ENCODE measurements around the gene MAD2L1BP. TPM values are rescaled to one million over a fixed set of nuclear protein-coding genes. Genes with fewer than 3 reads are reported as not detected.
A peak's percentile ranks its signal among the peaks of the same experiment; 100 is the strongest.
"Not testable (repeated sequence)": the region's sequence is repeated elsewhere in the genome, so short reads cannot be mapped to it uniquely, and the experiment has no call there.

Gene MAD2L1BP
- total RNA-seq, 2 donors from 2014 or later: 14.8 to 17.4 TPM

DNA sequence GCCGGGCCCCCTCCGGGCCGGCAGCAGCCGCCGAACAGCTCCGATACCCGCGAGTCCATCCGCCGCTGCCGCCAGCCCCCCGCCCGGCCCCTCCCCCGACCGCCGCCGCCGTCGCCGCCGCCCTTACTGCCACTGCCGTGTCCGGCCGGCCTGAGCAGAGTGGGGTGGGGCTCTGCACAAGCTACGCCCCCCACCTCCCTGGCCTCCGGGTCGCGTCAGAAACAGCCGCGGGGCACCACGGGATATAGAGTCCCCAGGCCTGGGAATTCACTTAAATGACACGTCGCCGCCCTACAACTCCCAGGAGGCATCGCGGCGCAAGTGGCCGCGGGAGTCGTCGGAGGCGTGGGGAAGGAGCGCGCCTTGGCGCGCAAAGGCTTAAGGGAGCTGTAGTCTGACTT is 6.5 kb upstream of the MAD2L1BP start, which contains the start of gene GTPBP2:
Gene GTPBP2, minus strand, starts transcription at position 161 of the 401 bp plus-strand sequence. Its CDS starts 102 bp downstream, at position 59.
- WGBS, 2 donors: 0% methylated on average over 7 to 44 of the region's 46 CpGs
- intact Hi-C loops (cut with DNase I): no loop called here
- no peak for TF ChIP-seq POLR2A (IDR thresholded peaks at IDR 0.05)
- TF ChIP-seq, protein P1, sequence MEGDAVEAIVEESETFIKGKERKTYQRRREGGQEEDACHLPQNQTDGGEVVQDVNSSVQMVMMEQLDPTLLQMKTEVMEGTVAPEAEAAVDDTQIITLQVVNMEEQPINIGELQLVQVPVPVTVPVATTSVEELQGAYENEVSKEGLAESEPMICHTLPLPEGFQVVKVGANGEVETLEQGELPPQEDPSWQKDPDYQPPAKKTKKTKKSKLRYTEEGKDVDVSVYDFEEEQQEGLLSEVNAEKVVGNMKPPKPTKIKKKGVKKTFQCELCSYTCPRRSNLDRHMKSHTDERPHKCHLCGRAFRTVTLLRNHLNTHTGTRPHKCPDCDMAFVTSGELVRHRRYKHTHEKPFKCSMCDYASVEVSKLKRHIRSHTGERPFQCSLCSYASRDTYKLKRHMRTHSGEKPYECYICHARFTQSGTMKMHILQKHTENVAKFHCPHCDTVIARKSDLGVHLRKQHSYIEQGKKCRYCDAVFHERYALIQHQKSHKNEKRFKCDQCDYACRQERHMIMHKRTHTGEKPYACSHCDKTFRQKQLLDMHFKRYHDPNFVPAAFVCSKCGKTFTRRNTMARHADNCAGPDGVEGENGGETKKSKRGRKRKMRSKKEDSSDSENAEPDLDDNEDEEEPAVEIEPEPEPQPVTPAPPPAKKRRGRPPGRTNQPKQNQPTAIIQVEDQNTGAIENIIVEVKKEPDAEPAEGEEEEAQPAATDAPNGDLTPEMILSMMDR (IDR thresholded peaks at IDR 0.05): no peak
- peaks cover 26% of the 10 kb centered on the region for H3K4me1 ChIP-seq
- peak; percentile 88 for ATAC-seq
- peak within 1 kb of the TSS; percentile 94 to 96 (median 96) for H3K27ac ChIP-seq
- peaks cover 0 to 10% of the 10 kb centered on the region in 2 donors for H3K36me3 ChIP-seq (replicated peaks in 1 of 2; ENCODE audit: insufficient read depth in 1 of 2, low read depth in 2 of 2)
- no peaks in the 10 kb centered on the region for H3K9me3 ChIP-seq
- peak within 1 kb of the TSS; percentile 77 to 96 for H3K4me3 ChIP-seq
- DNase-seq: peak; percentile 99
- no peaks in the 10 kb centered on the region for H3K27me3 ChIP-seq

DNA sequence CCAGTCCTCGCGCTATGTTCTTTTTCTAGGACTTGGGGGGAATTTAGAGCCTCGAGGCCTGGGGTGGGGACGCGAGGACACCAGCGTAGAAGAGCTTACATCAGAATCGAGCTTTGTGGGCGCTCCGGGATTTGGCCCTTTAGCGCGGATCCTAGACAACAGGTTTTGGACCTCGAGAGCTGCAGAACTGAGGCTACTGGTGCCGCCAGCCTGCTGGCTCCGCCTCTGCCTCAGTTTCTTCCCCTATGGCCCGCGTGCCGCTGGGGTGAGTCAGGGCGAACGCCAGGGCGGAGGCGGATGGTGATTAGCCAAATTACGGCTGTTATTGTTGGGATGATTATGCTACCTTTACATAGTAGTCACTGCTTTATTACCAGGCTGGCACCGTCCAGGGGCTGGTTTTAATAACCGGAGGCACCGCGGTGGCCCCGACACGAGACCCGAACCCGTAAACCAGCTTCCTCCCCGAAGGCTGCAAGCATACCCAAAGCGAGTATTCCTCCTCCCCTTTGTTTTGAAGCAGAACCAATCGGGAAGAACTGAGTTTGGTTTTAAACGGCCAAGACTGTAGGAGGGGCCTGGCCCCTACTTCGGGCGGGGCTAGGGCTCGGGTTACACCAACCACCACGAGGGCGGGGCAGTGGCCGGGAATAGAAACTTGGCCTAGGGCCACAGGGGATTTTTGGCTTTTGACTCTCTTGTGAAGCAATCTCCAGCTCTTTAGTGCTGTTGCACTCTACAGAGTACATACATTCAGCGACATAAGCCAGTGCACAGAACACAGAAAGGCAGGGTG is 5.9 kb upstream of the MAD2L1BP start:
- H3K4me3 ChIP-seq: peak overlapping the region; percentile 29 to 81
- peak overlapping the region; percentile 94 to 96 (median 96) for H3K27ac ChIP-seq
- H3K9me3 ChIP-seq: no peaks in the 10 kb centered on the region
- WGBS, 2 donors: 0% methylated on average over 25 to 41 of the region's 41 CpGs
- DNase-seq (peak; percentile 97 to 99 (median 98)), ATAC-seq (peak; percentile 85)
- H3K36me3 ChIP-seq (replicated peaks in 1 of 2; ENCODE audit: insufficient read depth in 1 of 2, low read depth in 2 of 2): peaks cover 0 to 4% of the 10 kb centered on the region in 2 donors
- no peaks in the 10 kb centered on the region for H3K27me3 ChIP-seq
- H3K4me1 ChIP-seq: peaks cover 26% of the 10 kb centered on the region
- TF ChIP-seq, protein P1 (IDR thresholded peaks at IDR 0.05): no peak
- TF ChIP-seq POLR2A (IDR thresholded peaks at IDR 0.05): peak; percentile 76 to 90 (median 86)
- intact Hi-C loops (cut with DNase I): no loop called here

DNA sequence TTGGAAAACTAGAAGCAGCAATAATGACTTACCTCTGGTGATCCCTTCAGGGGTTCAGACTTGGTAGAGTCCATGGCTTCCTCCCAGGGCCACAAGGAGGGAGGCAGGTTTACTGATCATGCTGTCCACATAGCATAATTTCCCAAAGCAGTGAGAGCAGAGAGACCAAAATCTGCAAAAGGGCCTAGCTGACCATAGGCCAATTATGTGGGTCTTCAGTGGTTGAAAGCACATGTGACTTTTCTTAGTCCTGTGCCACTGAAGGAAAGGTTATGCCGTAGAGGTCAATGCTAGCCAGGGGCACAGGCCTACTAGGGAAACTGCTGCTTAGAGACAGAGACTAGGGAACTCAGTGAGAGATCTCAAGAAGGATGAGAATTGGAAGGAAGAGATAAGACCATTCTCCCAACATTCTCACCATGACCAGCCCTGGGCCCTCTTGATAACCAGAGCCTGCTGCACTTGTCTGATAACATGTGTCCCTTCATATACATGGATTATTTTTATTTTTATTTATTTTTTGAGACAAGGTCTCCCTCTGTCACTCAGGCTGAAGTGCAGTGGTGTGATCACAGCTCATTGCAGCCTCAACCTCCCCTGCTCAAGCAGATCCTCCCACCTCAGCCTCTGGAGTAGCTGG is 4.5 kb upstream of the MAD2L1BP start:
- ATAC-seq: no peak
- intact Hi-C loops (cut with DNase I): no loop called here
- Histone ChIP-seq H3K36me3 (replicated peaks in 1 of 2; ENCODE audit: insufficient read depth in 1 of 2, low read depth in 2 of 2) (no peaks in the 10 kb centered on the region), H3K27me3 (no peaks in the 10 kb centered on the region), H3K9me3 (no peaks in the 10 kb centered on the region), H3K27ac (peak overlapping the region in 1 of 4 donors; percentile 9), H3K4me1 (peaks cover 31% of the 10 kb centered on the region), H3K4me3 (no peak overlapping the region)
- WGBS, 2 donors: 90 to 91% methylated on average over 1 of the region's 1 CpG
- DNase-seq: no peak
- TF ChIP-seq, protein P1 (IDR thresholded peaks at IDR 0.05): no peak
- no peak for TF ChIP-seq POLR2A (IDR thresholded peaks at IDR 0.05)

DNA sequence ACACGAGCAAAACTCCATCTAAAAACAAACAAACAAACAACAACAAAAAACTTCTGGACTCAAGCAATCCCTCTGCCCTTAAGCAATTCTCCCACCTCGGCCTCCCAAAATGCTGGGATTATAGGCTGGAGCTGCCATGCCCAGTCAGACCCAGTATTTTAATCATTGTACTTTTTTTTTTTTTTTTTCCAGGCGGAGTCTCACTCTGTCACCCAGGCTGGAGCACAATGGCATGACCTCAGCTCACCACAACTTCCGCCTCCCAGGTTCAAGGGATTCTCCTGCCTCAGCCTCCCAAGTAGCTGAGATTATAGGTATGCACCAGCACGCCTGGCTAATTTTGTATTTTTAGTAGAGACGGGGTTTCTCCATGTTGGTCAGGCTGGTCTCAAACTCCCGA is 2.6 kb upstream of the MAD2L1BP start:
- intact Hi-C loops (cut with DNase I); H3K36me3 ChIP-seq (replicated peaks in 1 of 2; ENCODE audit: insufficient read depth in 1 of 2, low read depth in 2 of 2); H3K4me3 ChIP-seq; ATAC-seq; H3K27me3 ChIP-seq; DNase-seq; H3K27ac ChIP-seq; H3K9me3 ChIP-seq: not testable (repeated sequence)
- WGBS, 2 donors: 83 to 91% methylated on average over 7 of the region's 7 CpGs
- peaks cover 30% of the 10 kb centered on the region for H3K4me1 ChIP-seq

DNA sequence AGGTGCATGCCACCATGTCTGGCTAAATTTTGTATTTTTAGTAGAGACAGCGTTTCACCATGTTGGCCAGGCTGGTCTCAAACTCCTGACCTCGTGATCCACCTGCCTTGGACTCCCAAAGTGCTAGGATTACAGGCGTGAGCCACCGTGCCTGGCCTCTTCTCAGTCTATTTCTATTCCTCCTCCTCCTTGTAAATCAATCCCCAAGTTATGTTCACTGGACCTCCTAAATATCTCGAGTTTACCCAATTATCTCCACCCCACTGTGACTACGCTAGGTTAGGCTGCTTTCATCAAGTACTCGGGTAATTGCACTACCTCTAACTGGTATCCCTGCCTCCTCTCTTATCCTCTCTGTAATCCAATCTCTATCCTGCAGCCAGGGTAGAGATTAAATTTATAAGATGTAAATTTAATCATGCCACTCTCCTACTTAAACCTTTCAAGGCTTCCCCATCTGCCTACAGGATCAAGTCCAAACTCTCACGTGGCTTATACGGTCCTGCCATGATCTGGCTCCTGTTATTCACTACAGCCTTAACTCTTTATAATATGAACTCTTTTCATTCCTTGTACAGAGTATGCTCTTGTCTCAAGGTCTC is 837 bp upstream of the MAD2L1BP start:
- no peak for DNase-seq
- Histone ChIP-seq H3K4me3 (no peak overlapping the region), H3K4me1 (peaks cover 42% of the 10 kb centered on the region), H3K9me3 (no peaks in the 10 kb centered on the region), H3K27ac (peak overlapping the region in 1 of 4 donors; percentile 73), H3K36me3 (replicated peaks in 1 of 2; ENCODE audit: insufficient read depth in 1 of 2, low read depth in 2 of 2) (no peaks in the 10 kb centered on the region), H3K27me3 (no peaks in the 10 kb centered on the region)
- TF ChIP-seq, protein P1 (IDR thresholded peaks at IDR 0.05): no peak
- no peak for TF ChIP-seq POLR2A (IDR thresholded peaks at IDR 0.05)
- intact Hi-C loops (cut with DNase I): no loop called here
- WGBS, 2 donors: 67 to 69% methylated on average over 9 of the region's 9 CpGs
- ATAC-seq: no peak
